IPS-15b (cell line): Measurements from ENCODE around the gene ADAM8.

Experiments
- H3K27me3 ChIP-seq: one replicate; pipeline ENCODE4 v1.6.1; 2013; ENCODE audit warnings: low read length; ENCODE audit not compliant: control insufficient read depth, insufficient read depth
- H3K36me3 ChIP-seq: one replicate; pipeline ENCODE4 v1.6.1; 2013; ENCODE audit warnings: low read length; ENCODE audit not compliant: control insufficient read depth, insufficient read depth
- H3K4me1 ChIP-seq: one replicate; pipeline ENCODE4 v1.6.1; 2013; ENCODE audit warnings: mild to moderate bottlenecking, low read length; ENCODE audit not compliant: control insufficient read depth, insufficient read depth
- H3K4me3 ChIP-seq: one replicate; pipeline ENCODE4 v1.5.1; 2013; ENCODE audit warnings: low read depth, low read length
- H3K9ac ChIP-seq: one replicate; pipeline ENCODE4 v1.6.1; 2013; ENCODE audit warnings: low read depth, mild to moderate bottlenecking, low read length
- H3K9me3 ChIP-seq: one replicate; pipeline ENCODE4 v1.6.1; 2013; ENCODE audit warnings: mild to moderate bottlenecking, low read length; ENCODE audit not compliant: control insufficient read depth, insufficient read depth

The ADAM8 gene

GRCh38 chr10:133292919-133293809 is 16.5 kb upstream of the ADAM8 start:
- Histone ChIP-seq H3K36me3 (peaks cover 52% of the 10 kb centered on the region), H3K4me1 (no peaks in the 10 kb centered on the region), H3K27me3 (no peaks in the 10 kb centered on the region), H3K9ac (no peak overlapping the region), H3K9me3 (no peaks in the 10 kb centered on the region), H3K4me3 (no peak overlapping the region)

- no peaks in the 10 kb centered on the region for H3K9me3 ChIP-seq
- peaks cover 57% of the 10 kb centered on the region for H3K36me3 ChIP-seq
- no peak overlapping the region for H3K4me3 ChIP-seq
- no peaks in the 10 kb centered on the region for H3K27me3 ChIP-seq
- H3K9ac ChIP-seq = no peak overlapping the region
- no peaks in the 10 kb centered on the region for H3K4me1 ChIP-seq
Measured at GRCh38 chr10:133289761-133290160, 13.1 kb upstream of the ADAM8 start.

DNA sequence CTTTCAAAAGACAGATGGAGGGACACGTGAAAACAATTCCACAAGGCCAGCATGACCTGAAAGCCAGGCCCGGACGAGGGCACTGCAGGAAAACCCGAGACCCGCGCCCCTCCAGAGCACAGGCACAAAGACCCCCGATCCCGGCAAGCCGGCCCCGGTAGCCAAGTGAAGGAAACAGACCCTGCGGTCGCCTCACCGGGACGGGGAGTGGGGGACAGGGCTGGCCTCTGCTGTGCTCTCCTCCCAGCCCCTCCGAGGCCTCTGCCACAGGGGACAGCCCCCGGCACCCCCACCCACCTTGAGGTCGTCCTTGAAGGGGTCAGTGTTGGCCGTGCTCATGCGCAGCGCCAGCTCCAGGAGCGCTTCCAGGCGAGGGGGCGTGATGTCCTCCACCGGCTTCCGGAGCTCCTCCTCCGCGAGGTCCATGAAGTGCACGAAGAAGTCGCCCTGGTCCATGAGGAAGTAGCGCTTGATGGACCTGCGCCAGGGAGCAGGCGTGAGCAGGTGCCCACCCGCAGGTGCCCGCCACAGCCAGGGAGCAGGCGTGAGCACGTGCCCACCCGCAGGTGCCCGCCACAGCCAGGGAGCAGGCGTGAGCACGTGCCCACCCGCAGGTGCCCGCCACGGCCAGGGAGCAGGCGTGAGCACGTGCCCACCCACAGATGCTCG is 11.3 kb upstream of the ADAM8 start:
- Histone ChIP-seq H3K27me3 (no peaks in the 10 kb centered on the region), H3K9me3 (no peaks in the 10 kb centered on the region), H3K36me3 (peaks cover 59% of the 10 kb centered on the region), H3K4me1 (no peaks in the 10 kb centered on the region), H3K9ac (no peak overlapping the region), H3K4me3 (no peak overlapping the region)

GRCh38 chr10:133286366-133286765 is 9.7 kb upstream of the ADAM8 start:
- H3K36me3 ChIP-seq = peaks cover 67% of the 10 kb centered on the region
- no peak overlapping the region for H3K4me3 ChIP-seq
- H3K9ac ChIP-seq = no peak overlapping the region
- H3K9me3 ChIP-seq = no peaks in the 10 kb centered on the region
- no peaks in the 10 kb centered on the region for H3K4me1 ChIP-seq
- no peaks in the 10 kb centered on the region for H3K27me3 ChIP-seq

DNA sequence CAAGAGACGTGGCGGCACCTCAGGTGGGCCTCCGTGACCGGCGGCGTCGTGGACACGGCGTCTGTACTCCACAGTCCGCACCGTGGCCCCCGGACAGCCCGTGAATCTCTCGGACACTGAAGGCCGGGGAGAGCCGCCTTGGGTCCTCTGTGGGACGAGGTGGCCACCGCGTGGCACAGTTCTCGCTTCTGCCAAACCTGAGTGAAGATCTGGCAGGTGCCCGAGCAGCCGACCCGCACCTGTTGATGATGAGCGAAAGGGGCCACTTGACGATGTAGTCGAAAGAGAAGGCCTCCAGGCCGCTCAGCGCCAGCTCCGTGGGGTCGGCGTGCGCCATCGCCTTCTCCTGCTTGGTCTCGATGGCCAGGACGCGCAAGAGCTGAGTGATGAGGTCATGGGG is 8.5 kb upstream of the ADAM8 start:
- Histone ChIP-seq H3K4me3 (no peak overlapping the region), H3K4me1 (no peaks in the 10 kb centered on the region), H3K27me3 (no peaks in the 10 kb centered on the region), H3K9ac (no peak overlapping the region), H3K9me3 (no peaks in the 10 kb centered on the region), H3K36me3 (peaks cover 69% of the 10 kb centered on the region)

- H3K9me3 ChIP-seq = no peaks in the 10 kb centered on the region
- no peaks in the 10 kb centered on the region for H3K27me3 ChIP-seq
- no peaks in the 10 kb centered on the region for H3K4me1 ChIP-seq
- no peak overlapping the region for H3K4me3 ChIP-seq
- no peak overlapping the region for H3K9ac ChIP-seq
- H3K36me3 ChIP-seq = peaks cover 72% of the 10 kb centered on the region
Measured at GRCh38 chr10:133283931-133284330, 7.3 kb upstream of the ADAM8 start.

GRCh38 chr10:133282846-133283390 is 6.2 kb upstream of the ADAM8 start:
- no peak overlapping the region for H3K9ac ChIP-seq
- no peak overlapping the region for H3K4me3 ChIP-seq
- H3K27me3 ChIP-seq = no peaks in the 10 kb centered on the region
- no peaks in the 10 kb centered on the region for H3K4me1 ChIP-seq
- peaks cover 65% of the 10 kb centered on the region for H3K36me3 ChIP-seq
- no peaks in the 10 kb centered on the region for H3K9me3 ChIP-seq

DNA sequence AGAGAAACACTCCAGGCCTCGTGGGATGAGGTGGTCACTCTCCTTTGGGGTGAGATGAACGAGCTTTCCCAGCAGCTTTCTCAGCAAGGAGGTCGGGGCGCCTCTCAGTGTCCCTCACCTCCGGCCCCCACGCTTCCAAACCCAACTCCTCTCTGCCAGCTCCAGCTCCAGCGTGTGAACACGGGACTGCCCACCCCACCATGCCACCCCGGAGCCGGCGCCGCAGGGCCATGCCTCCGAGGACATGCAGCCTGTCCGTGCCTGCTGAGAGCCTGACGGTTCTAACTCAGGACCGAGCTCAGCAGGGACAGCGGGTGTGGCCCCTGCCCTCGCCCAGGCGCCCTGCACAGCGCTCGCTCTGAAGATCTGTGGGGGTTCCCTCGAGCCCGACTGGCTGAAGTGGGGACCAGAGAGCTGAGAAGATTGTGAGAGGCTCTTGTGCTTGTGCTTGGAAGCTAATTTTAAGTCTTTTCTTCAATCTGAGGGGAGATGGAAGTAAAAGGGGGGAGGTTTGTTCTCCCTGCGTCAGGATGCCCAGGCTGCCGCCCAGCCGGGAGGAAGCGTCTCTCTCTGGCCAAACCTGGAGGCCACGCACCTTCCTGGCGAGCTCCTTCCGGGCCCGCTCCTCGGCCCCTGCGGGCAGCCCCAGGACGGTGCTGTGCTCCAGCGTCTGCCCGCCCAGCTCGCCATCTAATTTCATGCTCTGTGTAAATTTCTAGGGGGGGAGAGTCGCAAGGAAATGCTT is 5.1 kb upstream of the ADAM8 start:
- Histone ChIP-seq H3K4me3 (no peak overlapping the region), H3K9ac (no peak overlapping the region), H3K4me1 (no peaks in the 10 kb centered on the region), H3K9me3 (no peaks in the 10 kb centered on the region), H3K36me3 (peaks cover 62% of the 10 kb centered on the region), H3K27me3 (no peaks in the 10 kb centered on the region)

DNA sequence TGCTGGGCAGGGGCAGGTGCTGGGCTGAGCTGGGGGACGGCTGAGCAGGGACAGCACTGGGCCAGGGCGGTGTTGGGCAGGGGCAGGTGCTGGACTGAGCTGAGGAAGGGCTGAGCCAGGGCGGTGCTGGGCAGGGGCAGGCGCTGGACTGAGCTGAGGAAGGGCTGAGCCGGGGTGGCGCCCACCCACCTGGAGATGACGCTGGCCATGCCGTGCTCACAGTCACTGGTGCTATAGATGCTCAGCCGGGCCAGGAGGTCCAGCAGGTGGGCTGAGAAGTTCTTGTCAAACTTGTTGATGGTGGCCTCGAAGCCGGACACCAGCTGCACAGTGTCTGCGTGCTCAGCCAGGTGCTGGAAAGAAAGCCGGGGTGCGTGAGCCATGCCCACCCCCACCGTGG is 4.4 kb upstream of the ADAM8 start:
- peaks cover 58% of the 10 kb centered on the region for H3K36me3 ChIP-seq
- no peak overlapping the region for H3K9ac ChIP-seq
- H3K4me1 ChIP-seq = no peaks in the 10 kb centered on the region
- H3K4me3 ChIP-seq = no peak overlapping the region
- H3K27me3 ChIP-seq = peaks cover 2% of the 10 kb centered on the region
- no peaks in the 10 kb centered on the region for H3K9me3 ChIP-seq

DNA sequence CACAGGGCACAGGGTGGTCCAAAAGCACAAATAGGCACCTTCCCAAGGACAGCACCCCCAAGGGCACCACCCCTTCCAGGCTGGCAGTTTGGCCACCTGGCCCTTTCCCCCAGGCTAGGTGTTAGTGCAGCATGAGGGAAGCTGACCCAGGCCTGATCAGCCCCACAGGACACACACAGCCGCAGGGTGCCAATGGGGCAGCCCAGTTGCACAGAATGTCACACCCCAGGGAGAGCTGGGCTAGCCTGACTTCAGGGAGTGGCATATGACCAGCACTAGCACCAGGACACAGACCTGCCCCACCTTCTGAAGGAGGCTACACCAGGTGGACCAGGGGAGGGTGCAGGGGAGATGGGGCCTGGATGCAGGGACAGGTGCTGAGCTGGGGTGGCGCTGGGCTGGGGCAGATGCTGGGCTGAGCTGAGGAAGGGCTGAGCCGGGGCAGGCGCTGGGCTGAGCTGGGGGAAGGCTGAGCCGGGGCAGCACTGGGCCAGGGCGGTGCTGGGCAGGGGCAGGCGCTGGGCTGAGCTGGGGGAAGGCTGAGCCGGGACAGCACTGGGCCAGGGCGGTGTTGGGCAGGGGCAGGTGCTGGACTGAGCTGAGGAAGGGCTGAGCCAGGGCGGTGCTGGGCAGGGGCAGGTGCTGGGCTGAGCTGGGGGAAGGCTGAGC is 3.9 kb upstream of the ADAM8 start:
- Histone ChIP-seq H3K9ac (no peak overlapping the region), H3K36me3 (peaks cover 57% of the 10 kb centered on the region), H3K27me3 (peaks cover 3% of the 10 kb centered on the region), H3K4me3 (no peak overlapping the region), H3K9me3 (no peaks in the 10 kb centered on the region), H3K4me1 (no peaks in the 10 kb centered on the region)
